ENCODE measurements around the gene RGPD6. TPM values are rescaled to one million over a fixed set of nuclear protein-coding genes. Genes with fewer than 3 reads are reported as not detected.
"Not testable (repeated sequence)": the region's sequence is repeated elsewhere in the genome, so short reads cannot be mapped to it uniquely, and the experiment has no call there.

Gene RGPD6
- total RNA-seq, 2 donors from 2014 or later, result 127 to 183 TPM

GRCh38 chr2:110588520-110588919 is 11.5 kb upstream of the RGPD6 start:
- H3K9me3 ChIP-seq; H3K36me3 ChIP-seq; H3K27ac ChIP-seq; DNase-seq (ENCODE audit: low spot score); H3K4me3 ChIP-seq; H3K4me1 ChIP-seq (ENCODE audit: control insufficient read depth in 1 of 2, low read depth in 2 of 2); ATAC-seq (ENCODE audit: insufficient number of reproducible peaks, low FRiP score, low read depth); H3K27me3 ChIP-seq (replicated peaks; ENCODE audit: insufficient read depth): not testable (repeated sequence)

- not testable (repeated sequence) for ATAC-seq (ENCODE audit: insufficient number of reproducible peaks, low FRiP score, low read depth); H3K4me3 ChIP-seq; H3K36me3 ChIP-seq; H3K27ac ChIP-seq; H3K9me3 ChIP-seq; H3K27me3 ChIP-seq (replicated peaks; ENCODE audit: insufficient read depth); H3K4me1 ChIP-seq (ENCODE audit: control insufficient read depth in 1 of 2, low read depth in 2 of 2); DNase-seq (ENCODE audit: low spot score)
These were observed 2.4 kb upstream of the RGPD6 start for GRCh38 chr2:110579216-110579965.

- not testable (repeated sequence) for H3K27ac ChIP-seq; H3K4me3 ChIP-seq; ATAC-seq (ENCODE audit: insufficient number of reproducible peaks, low FRiP score, low read depth); H3K4me1 ChIP-seq (ENCODE audit: control insufficient read depth in 1 of 2, low read depth in 2 of 2); H3K36me3 ChIP-seq; DNase-seq (ENCODE audit: low spot score); H3K9me3 ChIP-seq; H3K27me3 ChIP-seq (replicated peaks; ENCODE audit: insufficient read depth)
These were observed 1.4 kb upstream of the RGPD6 start for GRCh38 chr2:110578429-110578828.

- H3K27me3 ChIP-seq (replicated peaks; ENCODE audit: insufficient read depth); H3K4me3 ChIP-seq; H3K36me3 ChIP-seq; DNase-seq (ENCODE audit: low spot score); H3K9me3 ChIP-seq; H3K4me1 ChIP-seq (ENCODE audit: control insufficient read depth in 1 of 2, low read depth in 2 of 2); H3K27ac ChIP-seq; ATAC-seq (ENCODE audit: insufficient number of reproducible peaks, low FRiP score, low read depth): not testable (repeated sequence)
These were observed 77.2 kb downstream of the RGPD6 start for GRCh38 chr2:110499755-110500377.

GRCh38 chr2:110496027-110496426 is 81.0 kb downstream of the RGPD6 start:
- H3K4me3 ChIP-seq; ATAC-seq (ENCODE audit: insufficient number of reproducible peaks, low FRiP score, low read depth); H3K9me3 ChIP-seq; H3K27me3 ChIP-seq (replicated peaks; ENCODE audit: insufficient read depth); H3K27ac ChIP-seq; H3K36me3 ChIP-seq; H3K4me1 ChIP-seq (ENCODE audit: control insufficient read depth in 1 of 2, low read depth in 2 of 2); DNase-seq (ENCODE audit: low spot score): not testable (repeated sequence)

GRCh38 chr2:110494488-110494887 is 82.5 kb downstream of the RGPD6 start:
- not testable (repeated sequence) for ATAC-seq (ENCODE audit: insufficient number of reproducible peaks, low FRiP score, low read depth); H3K27me3 ChIP-seq (replicated peaks; ENCODE audit: insufficient read depth)

GRCh38 chr2:110488991-110489390 is 88.0 kb downstream of the RGPD6 start:
- not testable (repeated sequence) for H3K4me1 ChIP-seq (ENCODE audit: control insufficient read depth in 1 of 2, low read depth in 2 of 2); ATAC-seq (ENCODE audit: insufficient number of reproducible peaks, low FRiP score, low read depth); H3K4me3 ChIP-seq; DNase-seq (ENCODE audit: low spot score); H3K9me3 ChIP-seq; H3K27me3 ChIP-seq (replicated peaks; ENCODE audit: insufficient read depth); H3K27ac ChIP-seq; H3K36me3 ChIP-seq

More at GRCh38 chr2:110494488-110494887, 82.5 kb downstream of the RGPD6 start:
- H3K9me3 ChIP-seq; H3K27ac ChIP-seq; H3K36me3 ChIP-seq; DNase-seq (ENCODE audit: low spot score); H3K4me3 ChIP-seq; H3K4me1 ChIP-seq (ENCODE audit: control insufficient read depth in 1 of 2, low read depth in 2 of 2): not testable (repeated sequence)

GRCh38 chr2:110482697-110483096 is 94.3 kb downstream of the RGPD6 start:
- not testable (repeated sequence) for H3K4me3 ChIP-seq; DNase-seq (ENCODE audit: low spot score); H3K27me3 ChIP-seq (replicated peaks; ENCODE audit: insufficient read depth); H3K36me3 ChIP-seq; H3K27ac ChIP-seq; H3K9me3 ChIP-seq; ATAC-seq (ENCODE audit: insufficient number of reproducible peaks, low FRiP score, low read depth); H3K4me1 ChIP-seq (ENCODE audit: control insufficient read depth in 1 of 2, low read depth in 2 of 2)

GRCh38 chr2:110481200-110481599 is 95.8 kb downstream of the RGPD6 start:
- H3K27me3 ChIP-seq (replicated peaks; ENCODE audit: insufficient read depth); H3K36me3 ChIP-seq; H3K4me3 ChIP-seq; H3K9me3 ChIP-seq; H3K4me1 ChIP-seq (ENCODE audit: control insufficient read depth in 1 of 2, low read depth in 2 of 2); H3K27ac ChIP-seq; DNase-seq (ENCODE audit: low spot score): not testable (repeated sequence)
- peak; percentile 51 for ATAC-seq (ENCODE audit: insufficient number of reproducible peaks, low FRiP score, low read depth)

- not testable (repeated sequence) for H3K9me3 ChIP-seq; H3K4me1 ChIP-seq (ENCODE audit: control insufficient read depth in 1 of 2, low read depth in 2 of 2); H3K36me3 ChIP-seq; H3K27me3 ChIP-seq (replicated peaks; ENCODE audit: insufficient read depth); H3K4me3 ChIP-seq; H3K27ac ChIP-seq; ATAC-seq (ENCODE audit: insufficient number of reproducible peaks, low FRiP score, low read depth); DNase-seq (ENCODE audit: low spot score)
These were observed 96.9 kb downstream of the RGPD6 start for GRCh38 chr2:110480084-110480483.

GRCh38 chr2:110477370-110477769 is 99.7 kb downstream of the RGPD6 start:
- not testable (repeated sequence) for H3K27ac ChIP-seq; H3K9me3 ChIP-seq; H3K27me3 ChIP-seq (replicated peaks; ENCODE audit: insufficient read depth); H3K4me3 ChIP-seq; H3K4me1 ChIP-seq (ENCODE audit: control insufficient read depth in 1 of 2, low read depth in 2 of 2); ATAC-seq (ENCODE audit: insufficient number of reproducible peaks, low FRiP score, low read depth); H3K36me3 ChIP-seq; DNase-seq (ENCODE audit: low spot score)

- not testable (repeated sequence) for H3K27me3 ChIP-seq (replicated peaks; ENCODE audit: insufficient read depth); H3K4me3 ChIP-seq; H3K27ac ChIP-seq; H3K36me3 ChIP-seq; ATAC-seq (ENCODE audit: insufficient number of reproducible peaks, low FRiP score, low read depth); H3K9me3 ChIP-seq; H3K4me1 ChIP-seq (ENCODE audit: control insufficient read depth in 1 of 2, low read depth in 2 of 2); DNase-seq (ENCODE audit: low spot score)
These were observed 100.1 kb downstream of the RGPD6 start for GRCh38 chr2:110476952-110477351.
